Stimulated activated CD4-positive, alpha-beta T cell treated with anti-CD3 and anti-CD28 coated beads, Interleukin-1b, Interleukin-23, amount 100 ng/mL, for 4 hours (primary cell): ENCODE measurements around the gene QSOX1.

Source experiments
- DNase-seq, 2 donors: peaks; one replicate each; pipeline ENCODE4 v3.0.0-alpha.2; 2020; ENCODE audit warnings: low read depth in 2 of 2

QSOX1 gene

GRCh38 chr1:180213401-180214170 is 58.9 kb downstream of the QSOX1 start:
- DNase-seq = peak in 1 of 2 donors; percentile 13

GRCh38 chr1:180215856-180216625 is 61.4 kb downstream of the QSOX1 start:
- no peak for DNase-seq

- DNase-seq = no peak
Measured at GRCh38 chr1:180217006-180217405, 62.3 kb downstream of the QSOX1 start.

GRCh38 chr1:180218806-180219765 is 64.4 kb downstream of the QSOX1 start:
- DNase-seq = no peak

- DNase-seq = no peak
Measured at GRCh38 chr1:180219776-180220175, 65.1 kb downstream of the QSOX1 start.

GRCh38 chr1:180221462-180221861 is 66.8 kb downstream of the QSOX1 start:
- DNase-seq = no peak

- no peak for DNase-seq
Measured at GRCh38 chr1:180224902-180225301, 70.2 kb downstream of the QSOX1 start.

- no peak for DNase-seq
Measured at GRCh38 chr1:180225403-180225802, 70.7 kb downstream of the QSOX1 start.

- DNase-seq = no peak
Measured at GRCh38 chr1:180227861-180228647, 73.4 kb downstream of the QSOX1 start.

- no peak for DNase-seq
Measured at GRCh38 chr1:180228648-180229482, 74.2 kb downstream of the QSOX1 start.

- DNase-seq = peak in 1 of 2 donors; percentile 13
Measured at GRCh38 chr1:180229483-180230415, 75.1 kb downstream of the QSOX1 start, which contains the start of gene LHX4. Gene LHX4 (plus strand): TSS chr1:180230264. CDS start chr1:180230530, 266 bp downstream.

GRCh38 chr1:180230416-180230790 is 75.7 kb downstream of the QSOX1 start:
- DNase-seq = no peak

- DNase-seq = no peak
Measured at GRCh38 chr1:180230791-180231505, 76.3 kb downstream of the QSOX1 start.

GRCh38 chr1:180231506-180231921 is 76.8 kb downstream of the QSOX1 start:
- no peak for DNase-seq

GRCh38 chr1:180231936-180232335 is 77.3 kb downstream of the QSOX1 start:
- DNase-seq = no peak

GRCh38 chr1:180232521-180233043 is 77.9 kb downstream of the QSOX1 start:
- no peak for DNase-seq

GRCh38 chr1:180233191-180234011 is 78.7 kb downstream of the QSOX1 start:
- no peak for DNase-seq
